IPS-NIHi7 (cell line): Measurements from ENCODE around the gene SPOCK2.
"Not testable (repeated sequence)": the region's sequence is repeated elsewhere in the genome, so short reads cannot be mapped to it uniquely, and the experiment has no call there.

Experiments used
- DNase-seq: peaks from one replicate; pipeline ENCODE4 v3.0.0; 2012; ENCODE audit warnings: mixed read lengths; ENCODE audit errors: extremely low spot score

The SPOCK2 gene

GRCh38 chr10:72108830-72109635 is 20.7 kb upstream of the SPOCK2 start:
- DNase-seq: no peak

DNA sequence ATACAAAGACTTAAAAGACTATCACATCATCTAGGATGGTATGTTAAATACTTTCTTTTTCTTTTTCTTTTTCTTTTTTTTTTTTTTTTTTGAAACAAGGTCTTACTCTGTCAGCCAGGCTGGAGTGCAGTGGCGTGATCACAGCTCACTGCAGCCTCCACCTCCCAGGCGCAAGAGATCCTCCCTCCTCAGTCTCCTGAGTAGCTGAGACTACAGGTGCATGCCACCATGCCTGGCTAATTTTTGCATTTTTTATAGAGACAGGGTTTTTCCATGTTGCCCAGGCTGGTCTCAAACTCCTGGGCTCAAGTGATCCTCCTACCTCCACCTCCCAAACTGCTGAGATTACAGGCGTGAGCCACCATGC is 19.6 kb upstream of the SPOCK2 start:
- DNase-seq: not testable (repeated sequence)

DNA sequence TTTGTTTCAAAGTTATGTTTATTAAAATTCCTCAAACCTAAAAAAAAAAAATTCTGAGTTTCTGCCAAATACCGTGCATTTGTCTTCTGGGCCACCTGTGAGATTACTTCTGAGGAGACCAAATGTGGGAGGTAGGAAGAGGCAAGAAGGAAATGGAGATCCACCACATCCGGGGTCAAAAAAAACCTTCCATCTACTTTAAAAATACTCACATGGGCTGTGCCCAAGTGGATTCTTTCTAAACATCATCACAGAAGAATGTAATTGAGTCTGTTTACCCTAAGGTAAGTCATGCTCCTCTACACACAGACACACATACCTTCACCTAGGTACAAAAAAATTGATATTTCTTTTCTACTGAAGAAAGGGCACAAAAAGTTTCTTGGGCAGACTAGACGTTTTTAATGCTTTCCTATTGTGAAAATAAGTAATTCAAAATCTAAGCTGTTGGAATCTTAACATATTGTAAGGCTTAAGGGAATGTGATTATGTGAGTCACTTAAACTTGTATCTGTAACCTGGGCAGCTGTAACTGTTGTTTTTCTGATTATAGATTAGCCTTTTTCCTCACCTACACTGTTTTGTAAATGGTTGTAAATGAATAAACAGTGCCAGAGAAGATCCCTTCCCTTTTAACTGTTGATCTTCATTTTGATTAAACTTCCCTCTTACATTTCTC is 19.1 kb upstream of the SPOCK2 start:
- DNase-seq: no peak

- DNase-seq: no peak
These were observed 18.5 kb upstream of the SPOCK2 start for GRCh38 chr10:72106896-72107295.

GRCh38 chr10:72106154-72106849 is 18.0 kb upstream of the SPOCK2 start:
- no peak for DNase-seq

GRCh38 chr10:72105710-72106109 is 17.4 kb upstream of the SPOCK2 start:
- no peak for DNase-seq

DNA sequence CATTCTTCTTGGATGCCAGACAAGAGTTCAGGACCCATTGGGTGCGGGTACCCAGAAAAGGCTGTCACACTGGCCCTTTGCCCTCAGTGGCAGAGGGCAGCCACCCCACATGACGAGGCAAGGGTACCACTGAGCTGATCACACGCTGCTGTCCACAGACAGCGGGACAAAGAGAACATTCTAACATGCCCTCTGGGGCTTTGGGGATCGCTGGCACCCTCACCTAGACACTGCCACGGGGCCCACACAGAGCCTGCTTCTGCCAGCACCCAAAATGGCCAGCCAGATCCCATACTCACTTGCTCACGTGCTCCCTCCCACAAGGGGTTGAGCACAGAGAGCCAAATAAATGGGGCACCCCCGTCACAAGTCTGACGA is 16.7 kb upstream of the SPOCK2 start:
- DNase-seq: no peak

DNA sequence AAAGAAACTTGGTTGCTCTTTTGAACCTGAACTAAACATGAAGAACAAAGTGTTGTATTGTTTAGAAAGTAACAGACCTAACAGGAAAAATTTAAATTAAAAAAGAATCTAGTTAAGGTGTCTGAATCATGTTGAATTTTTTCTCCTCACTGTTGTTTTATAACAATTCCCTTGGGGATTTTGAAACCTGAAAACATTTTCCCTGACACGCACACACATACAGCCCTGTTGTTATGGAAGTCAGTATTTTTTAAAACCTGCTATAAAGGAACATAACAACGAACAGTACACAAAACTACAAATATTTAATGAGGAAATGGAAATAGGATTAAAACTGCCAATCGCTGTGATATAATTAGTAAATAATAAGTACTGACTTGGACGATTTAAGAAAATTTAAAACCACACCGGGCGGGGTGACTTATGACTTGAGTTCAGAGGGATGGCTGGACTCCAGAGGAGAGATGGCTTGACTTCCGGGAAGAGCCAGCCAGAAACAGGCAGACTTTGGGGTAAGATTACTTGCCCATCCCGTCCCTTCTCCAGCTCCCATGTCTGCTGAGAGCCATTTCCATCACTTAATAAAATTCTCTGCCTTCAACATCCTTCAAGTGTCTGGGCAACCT is 16.2 kb upstream of the SPOCK2 start:
- no peak for DNase-seq

- no peak for DNase-seq
These were observed 11.2 kb upstream of the SPOCK2 start for GRCh38 chr10:72099600-72099921.

- DNase-seq: no peak
These were observed 10.7 kb upstream of the SPOCK2 start for GRCh38 chr10:72098836-72099599.

DNA sequence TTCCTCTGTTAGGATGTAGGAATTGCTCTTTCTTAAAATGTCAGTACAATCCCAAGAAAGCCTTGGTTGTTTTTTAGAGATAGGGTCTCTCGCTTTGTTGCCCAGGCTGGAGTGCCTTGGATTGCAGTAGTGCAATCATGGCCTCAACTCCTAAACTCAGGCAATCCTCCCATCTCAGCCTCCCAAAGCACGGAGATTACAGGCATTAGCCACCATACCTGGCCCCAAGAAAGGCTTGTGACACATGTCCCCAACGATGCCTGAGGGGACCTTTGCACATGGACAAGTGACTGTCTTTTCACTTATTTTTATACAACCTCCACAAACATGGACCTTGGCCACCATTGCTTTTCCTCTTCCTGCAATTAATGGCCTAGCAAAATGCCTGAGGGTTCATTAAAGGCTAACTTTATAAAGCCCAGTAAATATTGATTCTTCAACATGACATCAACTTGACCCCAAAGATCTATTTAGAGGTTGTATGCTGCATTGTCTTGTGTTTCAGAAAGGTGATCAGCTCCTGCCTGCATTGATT is 10.0 kb upstream of the SPOCK2 start:
- DNase-seq: no peak

GRCh38 chr10:72097448-72098300 is 9.3 kb upstream of the SPOCK2 start:
- DNase-seq: no peak

GRCh38 chr10:72096115-72097000 is 8.0 kb upstream of the SPOCK2 start:
- DNase-seq: no peak

DNA sequence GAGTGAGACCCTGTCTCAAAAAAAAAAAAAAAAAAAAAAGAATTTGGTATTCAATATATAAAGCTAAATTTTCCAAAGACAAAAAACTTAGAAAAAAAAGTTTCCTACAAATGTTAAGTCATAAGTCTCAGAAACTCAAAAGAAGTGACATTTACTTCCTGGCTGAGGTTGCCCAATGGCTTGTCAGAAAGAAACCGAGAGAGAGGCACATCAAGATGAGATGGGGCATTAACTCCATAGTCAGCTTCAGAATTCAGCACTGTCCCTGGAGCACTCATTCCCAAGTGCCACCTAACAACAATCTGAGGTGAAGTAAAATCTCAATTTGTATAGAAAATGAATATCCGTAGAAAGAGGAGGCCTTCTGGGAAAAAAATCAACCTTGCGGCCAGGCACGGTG is 6.8 kb upstream of the SPOCK2 start:
- DNase-seq: no peak

DNA sequence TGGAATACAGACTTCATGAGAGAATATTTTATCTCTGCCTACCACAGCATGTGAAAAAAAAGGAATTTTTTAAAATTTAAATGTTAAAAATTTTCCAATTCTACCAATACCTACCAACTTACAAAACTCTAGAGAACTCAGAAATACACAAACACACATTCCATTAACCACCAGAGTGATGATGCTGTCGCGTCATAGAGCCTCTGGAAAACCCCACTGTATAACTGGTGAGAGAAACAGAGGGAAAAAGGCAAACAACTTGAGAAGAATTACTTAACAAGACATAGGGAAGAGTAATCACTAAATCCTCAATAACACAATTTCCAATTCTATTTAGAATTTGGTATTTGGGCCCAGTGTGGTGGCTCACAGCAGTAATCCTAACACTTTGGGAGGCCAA is 6.2 kb upstream of the SPOCK2 start:
- DNase-seq: no peak

DNA sequence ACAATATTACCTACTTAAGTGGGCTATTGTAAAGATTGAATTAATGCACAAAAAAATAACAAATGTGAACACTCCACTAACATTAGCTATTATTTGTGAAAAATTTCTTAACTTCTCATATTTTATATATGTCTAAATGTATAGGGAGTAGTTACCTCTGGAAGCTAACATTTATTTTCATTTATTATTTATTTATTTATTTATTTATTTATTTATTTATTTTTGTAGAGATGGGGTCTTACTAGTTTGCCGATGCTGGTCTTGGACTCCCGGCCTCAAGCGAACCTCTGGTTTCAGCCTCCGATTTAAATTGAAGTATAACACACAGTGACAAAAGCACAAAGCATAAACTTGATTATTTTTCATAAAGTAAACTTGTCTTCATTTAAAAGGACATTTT is 5.1 kb upstream of the SPOCK2 start:
- no peak for DNase-seq

DNA sequence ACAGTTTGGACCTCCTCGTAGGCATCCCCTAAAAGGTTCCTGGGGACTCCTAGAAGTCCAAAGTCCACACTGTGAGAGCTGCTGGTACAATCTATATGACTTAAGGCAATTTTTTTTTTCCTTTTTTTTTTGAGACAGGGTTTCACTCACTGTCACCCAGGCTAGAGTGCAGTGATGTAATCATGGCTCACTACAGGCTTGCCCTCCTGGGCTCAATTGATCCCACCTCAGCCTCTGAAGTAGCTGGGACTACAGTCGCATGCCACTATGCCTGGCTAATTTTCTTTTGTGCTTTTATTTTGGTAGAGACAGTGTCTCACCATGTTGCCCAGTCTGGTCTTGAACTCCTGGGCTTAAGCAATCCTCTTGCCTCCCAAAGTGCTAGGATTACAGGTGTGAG is 4.6 kb upstream of the SPOCK2 start:
- DNase-seq: no peak

- no peak for DNase-seq
These were observed 4.0 kb upstream of the SPOCK2 start for GRCh38 chr10:72092171-72092924.

DNA sequence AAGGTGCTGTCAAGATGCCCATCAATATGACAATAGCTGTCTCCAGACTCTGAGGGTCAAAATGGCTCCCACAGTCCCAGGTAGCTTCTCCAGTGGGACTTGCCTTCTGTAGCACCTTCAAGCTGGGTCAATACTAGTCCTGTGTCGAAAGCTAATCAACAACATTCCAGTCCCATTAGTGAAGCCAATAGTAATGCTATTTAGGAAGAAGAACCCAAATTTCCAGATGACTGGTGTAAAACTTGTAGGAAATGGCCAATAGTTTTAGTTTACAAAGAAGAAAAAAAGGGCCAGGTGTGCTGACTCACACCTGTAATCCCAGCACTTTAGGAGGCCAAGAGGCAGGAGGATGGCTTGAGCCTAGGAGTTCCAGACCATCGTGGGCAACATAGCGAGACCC is 2.0 kb upstream of the SPOCK2 start:
- DNase-seq: no peak
